Measurements from ENCODE around the gene ASTN1. TPM values are rescaled to one million over a fixed set of nuclear protein-coding genes. Genes with fewer than 3 reads are reported as not detected.

ASTN1 gene
- total RNA-seq, 1 experiment from 2014 or later = 2.0 TPM

DNA sequence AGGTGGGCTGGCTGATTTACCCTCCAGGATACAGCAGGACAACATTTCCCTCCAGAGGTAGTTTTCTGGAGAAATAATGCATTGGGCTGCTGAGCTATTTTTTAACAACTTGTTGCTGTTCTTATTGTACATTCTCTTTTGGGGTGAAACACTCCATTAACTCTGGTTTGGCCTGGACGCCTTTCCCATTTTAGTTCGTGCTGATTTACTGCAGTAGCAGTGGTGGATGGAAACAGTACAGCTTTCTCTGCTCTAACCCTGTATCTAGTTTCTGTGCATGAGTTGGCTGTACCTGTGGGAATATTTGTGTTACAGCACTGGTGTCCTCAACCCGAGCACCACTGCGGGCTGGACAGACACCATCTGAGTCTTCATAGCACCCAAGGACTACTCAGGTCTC is 325.3 kb downstream of the ASTN1 start:
- no peak for DNase-seq (ENCODE audit: low read depth)

DNA sequence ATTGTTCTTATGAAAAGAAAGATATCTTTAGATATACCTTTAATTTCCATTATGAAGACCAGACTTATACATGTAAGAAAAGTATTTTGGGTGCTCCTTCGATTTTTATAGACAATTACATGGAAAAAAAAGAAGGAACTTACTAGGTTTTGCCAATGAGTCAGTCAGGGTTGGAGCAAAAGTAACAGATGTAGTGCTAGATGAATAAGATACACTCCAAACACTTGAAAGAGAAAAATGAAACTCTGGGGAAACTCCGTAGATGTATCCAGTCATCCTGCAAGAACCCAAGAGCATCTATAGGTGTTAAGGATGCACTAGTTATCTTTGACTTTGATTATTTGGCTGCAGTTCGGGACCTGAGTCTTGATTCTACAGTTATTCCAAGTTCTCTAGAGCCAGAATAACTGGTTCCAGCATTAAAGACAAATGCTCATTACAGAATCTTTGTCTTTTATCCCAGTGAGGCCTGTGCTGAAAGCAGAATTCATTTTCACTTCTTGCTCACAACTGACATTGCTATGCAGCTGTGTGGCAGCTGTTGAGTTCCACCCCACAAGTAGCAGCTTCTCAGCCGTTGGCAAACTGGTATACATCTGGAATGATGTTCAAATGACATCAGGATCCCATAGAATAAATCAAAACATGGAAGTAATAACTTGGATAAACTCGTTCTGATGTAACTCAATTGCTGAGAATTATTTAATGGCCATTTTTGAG is 326.1 kb downstream of the ASTN1 start:
- DNase-seq (ENCODE audit: low read depth) = no peak

DNA sequence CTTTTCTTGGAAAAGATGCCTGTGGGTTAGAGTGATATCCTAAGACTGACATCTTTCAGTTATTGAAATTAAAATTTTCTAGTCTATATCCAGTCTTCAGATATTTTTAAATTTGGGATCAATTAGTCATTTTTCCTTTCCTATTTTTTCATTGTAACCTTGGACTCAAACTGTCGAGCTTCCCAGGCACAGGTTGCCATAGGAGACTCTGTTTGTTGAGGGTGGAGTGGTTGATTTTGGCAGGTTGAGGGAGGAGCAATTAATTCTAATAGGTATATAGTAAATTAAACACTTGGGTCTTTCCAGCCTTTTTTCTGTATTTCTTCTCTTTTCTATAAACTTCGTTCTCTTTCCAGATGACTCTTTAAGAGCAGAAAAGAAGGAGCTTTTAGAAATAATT is 326.8 kb downstream of the ASTN1 start:
- no peak for DNase-seq (ENCODE audit: low read depth)

DNA sequence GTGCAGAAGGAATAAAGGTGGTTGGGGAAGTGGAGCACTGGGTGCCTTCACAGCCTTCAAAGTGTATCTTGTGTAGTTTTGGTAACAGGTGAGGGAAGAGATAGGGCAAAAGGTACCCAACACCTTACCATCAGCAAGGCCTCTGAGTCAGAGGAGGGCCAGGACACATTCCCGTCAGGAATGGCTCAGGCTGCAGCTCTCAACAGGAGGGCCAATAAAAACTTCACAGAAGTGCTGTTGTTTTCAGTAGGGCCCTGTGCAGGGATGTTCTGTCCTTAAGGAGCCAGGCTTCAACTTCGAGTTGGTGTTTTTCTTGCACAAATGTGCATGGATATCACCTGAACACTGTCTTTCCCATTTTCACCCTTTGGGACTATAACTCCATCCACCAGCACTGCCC is 333.4 kb downstream of the ASTN1 start:
- DNase-seq (ENCODE audit: low read depth) = no peak

DNA sequence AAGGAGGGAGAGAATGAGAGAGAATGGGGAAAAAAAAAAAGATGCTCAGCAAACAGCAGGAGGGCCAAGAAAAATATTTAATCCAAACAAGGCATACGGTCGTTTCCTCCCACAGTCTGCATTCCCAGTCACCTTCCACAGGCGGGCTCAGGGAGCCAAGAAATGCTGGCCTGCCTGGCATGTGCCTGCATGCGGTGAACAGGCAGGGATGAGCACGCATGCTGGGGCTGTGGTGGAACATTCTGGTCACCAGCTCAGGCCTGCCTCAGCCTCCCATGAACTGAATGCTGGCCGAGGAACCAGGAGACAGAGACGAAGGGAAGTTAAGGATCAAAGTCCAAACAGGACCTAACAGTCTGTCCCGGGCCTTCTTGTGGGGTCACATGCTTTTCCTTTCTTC is 335.3 kb downstream of the ASTN1 start:
- no peak for DNase-seq (ENCODE audit: low read depth)

DNA sequence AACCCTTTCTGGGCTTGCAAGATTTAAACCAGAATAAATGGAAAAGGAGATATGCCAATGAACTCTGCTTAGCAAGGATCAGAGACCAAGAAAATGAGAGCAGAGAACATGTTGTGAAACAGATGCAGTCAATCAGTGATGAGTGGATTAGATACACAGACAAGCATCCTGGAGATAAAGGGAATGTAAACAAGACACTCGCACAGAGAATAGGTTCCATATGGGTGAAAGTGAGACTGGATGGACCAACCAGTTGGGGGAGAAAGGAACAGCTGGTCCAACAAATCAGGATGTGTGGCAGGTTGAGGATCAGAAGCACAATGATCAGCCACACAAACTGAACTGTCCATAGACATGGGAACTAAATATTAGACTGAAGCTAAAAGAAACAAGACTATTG is 338.2 kb downstream of the ASTN1 start:
- DNase-seq (ENCODE audit: low read depth) = no peak

DNA sequence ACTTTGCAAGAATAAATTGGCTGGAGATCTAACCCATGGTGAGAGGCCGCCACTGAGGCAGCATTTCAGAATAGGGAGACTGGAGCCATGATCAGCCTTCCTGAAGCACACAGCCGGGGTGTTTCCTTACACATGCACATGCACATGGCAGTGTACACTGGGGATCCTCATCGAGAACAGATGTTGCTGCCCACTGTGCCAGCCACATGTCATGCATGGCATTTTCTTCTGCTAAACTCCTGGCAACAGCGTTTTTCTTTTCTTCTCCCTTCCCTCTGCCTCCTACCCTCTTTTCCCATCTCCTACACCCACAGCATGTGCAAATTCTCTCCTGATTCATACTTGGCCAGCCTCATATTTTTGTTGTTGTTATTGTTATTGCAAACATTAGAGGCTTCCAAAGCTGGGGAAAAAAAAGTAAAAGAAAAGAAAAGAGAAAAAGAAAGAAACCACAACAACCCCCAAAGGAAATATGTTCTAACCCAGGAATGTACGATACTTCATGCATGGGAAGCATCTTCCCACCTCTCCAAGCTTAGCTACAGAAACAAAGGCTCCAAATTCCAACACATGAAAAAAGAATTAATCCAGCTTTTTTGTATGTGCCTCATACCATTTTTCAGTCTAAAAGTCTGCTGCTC is 344.0 kb downstream of the ASTN1 start:
- no peak for DNase-seq (ENCODE audit: low read depth)

DNA sequence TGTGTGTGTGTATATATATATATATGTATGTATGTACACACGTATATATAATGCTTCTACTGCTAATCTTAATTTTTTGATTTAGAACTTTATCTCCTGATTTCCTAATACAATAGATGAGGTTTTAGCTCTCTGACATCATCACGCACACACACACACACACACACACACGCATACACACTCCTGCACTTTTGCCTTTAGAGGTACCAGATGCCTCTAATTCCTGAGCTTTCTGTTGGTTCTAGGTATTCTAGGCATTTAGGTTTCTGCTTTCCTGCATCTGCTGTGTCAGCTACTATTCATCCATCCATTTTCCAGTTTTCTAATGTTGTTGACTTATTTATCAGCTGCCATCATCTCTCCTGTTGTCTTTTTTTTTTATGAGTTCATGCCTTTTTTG is 348.3 kb downstream of the ASTN1 start:
- DNase-seq (ENCODE audit: low read depth) = no peak

DNA sequence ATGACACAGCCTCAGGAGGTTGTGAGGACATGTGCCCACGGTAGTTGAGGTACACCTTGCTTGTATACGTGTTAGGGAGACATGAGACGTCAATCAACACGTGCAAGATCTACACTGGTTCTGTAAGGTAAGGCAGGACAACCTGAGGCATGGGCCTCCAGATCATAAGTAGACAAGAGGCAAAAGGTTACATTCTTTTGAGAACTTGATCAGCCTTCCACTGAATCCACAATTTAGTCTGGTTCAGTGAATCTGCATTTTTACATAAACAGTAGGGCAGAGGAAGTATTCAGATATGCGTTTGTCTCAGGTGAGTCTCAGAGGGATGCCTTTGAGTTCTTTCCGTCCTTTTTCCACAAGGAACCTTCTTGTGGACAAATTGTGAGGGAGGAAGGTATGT is 348.9 kb downstream of the ASTN1 start:
- DNase-seq (ENCODE audit: low read depth) = no peak

DNA sequence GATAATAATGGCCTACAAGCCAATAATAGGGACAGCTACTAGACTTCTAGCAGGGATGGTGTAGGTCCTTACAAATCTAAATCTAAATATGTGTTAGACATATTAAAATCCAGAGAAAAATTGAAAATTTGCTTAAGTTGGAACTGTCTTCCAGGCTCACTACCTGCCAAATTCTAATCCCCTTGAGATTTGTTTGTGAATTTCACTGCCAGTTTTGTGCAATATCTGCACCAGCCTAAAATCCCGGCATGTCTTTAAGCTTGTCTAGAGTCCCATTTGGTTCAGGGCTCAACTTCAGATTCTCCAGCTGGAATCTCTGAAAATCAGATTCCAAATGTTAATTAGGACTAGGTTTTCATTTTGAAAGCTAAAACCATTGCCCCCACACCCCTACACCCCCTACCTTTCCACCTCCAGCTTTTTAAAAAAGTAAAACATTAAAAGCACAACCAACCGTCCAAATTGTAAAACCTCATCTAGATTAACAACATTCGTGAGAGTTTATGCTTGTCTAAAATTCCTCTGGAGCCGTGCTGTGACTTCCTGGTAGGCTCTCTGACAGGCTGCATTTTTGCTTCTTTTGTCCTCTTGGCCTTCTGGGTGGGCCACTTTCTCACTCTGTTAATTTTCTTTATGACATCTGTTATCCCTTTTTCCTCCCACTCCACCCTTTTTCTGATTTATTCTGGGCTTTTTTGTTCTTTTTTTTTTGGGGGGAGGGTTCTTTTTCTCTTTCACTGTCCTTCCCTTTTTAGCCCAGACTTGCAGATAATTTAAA is 352.8 kb downstream of the ASTN1 start:
- no peak for DNase-seq (ENCODE audit: low read depth)

DNA sequence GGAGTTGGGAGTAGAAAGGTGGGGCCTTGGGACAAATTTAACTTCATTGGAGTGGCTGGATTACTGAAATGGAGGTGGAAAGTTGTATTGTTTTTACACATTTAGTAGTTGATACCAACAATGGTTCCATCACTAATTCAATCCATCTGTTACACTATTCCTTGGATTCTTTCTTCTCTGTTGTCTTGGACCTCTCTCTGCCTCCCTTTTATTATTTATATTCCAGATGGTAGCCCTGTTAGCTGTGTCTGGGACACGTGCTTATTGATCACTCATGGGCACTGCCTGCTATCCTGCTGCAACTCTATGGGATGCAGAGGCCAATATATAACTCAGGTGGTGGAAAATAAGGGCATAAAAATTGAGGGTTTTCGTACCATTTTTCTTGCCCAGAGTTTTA is 355.2 kb downstream of the ASTN1 start:
- no peak for DNase-seq (ENCODE audit: low read depth)

Other genes with a start within 250 kb of the ASTN1 start
- 0.69 and 0.74 TPM in 2 replicates for gene BRINP2, start 6.2 kb upstream of the ASTN1 start, total RNA-seq (2014; rRNA removed; shearing (Covaris generic))

Measured in Daoy (cell line).